ENCODE measurements around the gene CSNK1G1. TPM values are rescaled to one million over a fixed set of nuclear protein-coding genes. Genes with fewer than 3 reads are reported as not detected.
"Not testable (repeated sequence)": the region's sequence is repeated elsewhere in the genome, so short reads cannot be mapped to it uniquely, and the experiment has no call there.

CSNK1G1 gene
- total RNA-seq, 1 donor from 2014 or later = 6.3 TPM

GRCh38 chr15:64274341-64274950 lies 81.5 kb downstream of the CSNK1G1 start:
- no peak overlapping the region for H3K4me3 ChIP-seq
- TF ChIP-seq, protein P1, sequence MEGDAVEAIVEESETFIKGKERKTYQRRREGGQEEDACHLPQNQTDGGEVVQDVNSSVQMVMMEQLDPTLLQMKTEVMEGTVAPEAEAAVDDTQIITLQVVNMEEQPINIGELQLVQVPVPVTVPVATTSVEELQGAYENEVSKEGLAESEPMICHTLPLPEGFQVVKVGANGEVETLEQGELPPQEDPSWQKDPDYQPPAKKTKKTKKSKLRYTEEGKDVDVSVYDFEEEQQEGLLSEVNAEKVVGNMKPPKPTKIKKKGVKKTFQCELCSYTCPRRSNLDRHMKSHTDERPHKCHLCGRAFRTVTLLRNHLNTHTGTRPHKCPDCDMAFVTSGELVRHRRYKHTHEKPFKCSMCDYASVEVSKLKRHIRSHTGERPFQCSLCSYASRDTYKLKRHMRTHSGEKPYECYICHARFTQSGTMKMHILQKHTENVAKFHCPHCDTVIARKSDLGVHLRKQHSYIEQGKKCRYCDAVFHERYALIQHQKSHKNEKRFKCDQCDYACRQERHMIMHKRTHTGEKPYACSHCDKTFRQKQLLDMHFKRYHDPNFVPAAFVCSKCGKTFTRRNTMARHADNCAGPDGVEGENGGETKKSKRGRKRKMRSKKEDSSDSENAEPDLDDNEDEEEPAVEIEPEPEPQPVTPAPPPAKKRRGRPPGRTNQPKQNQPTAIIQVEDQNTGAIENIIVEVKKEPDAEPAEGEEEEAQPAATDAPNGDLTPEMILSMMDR (IDR thresholded peaks at IDR 0.05; ENCODE audit: borderline replicate concordance) = no peak
- H3K9me3 ChIP-seq (replicated peaks) = peaks cover 8% of the 10 kb centered on the region
- intact Hi-C loops (cut with micrococcal nuclease) = no loop called here
- H3K27ac ChIP-seq (replicated peaks) = peak overlapping the region; percentile 54
- H3K36me3 ChIP-seq = no peaks in the 10 kb centered on the region
- peaks cover 9% of the 10 kb centered on the region for H3K4me1 ChIP-seq
- no peaks in the 10 kb centered on the region for H3K27me3 ChIP-seq (ENCODE audit: low read depth)
- no peak for DNase-seq

DNA sequence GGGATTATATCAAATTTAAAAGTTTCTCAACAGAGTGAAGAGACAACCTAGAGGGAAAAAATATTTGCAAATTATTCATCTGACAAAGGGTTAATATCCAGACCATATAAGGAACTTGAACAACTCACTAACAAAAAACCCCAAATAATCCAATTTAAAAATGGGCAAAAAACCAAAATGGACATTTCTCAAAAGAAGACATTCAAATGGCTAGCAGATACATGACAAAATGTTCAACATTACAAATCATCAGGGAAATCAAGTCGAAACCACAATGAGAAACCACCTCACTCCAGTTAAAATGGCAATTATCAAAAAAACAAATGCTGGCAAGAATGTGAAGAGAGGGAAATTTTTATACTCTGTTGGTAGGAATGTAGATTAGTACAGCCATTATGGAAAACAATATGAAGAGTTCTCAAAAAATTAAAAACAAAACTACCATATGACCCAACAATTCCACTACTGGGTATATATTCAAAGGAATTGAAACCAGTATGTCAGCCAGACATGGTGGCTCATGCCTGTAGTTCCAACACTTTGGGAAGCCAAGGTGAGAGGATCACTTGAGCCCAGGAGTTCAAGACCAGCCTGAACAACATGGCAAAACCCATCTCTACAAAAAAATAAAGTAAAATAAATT lies 88.5 kb downstream of the CSNK1G1 start:
- intact Hi-C loops (cut with micrococcal nuclease) = no loop called here
- TF ChIP-seq, protein P1 (IDR thresholded peaks at IDR 0.05; ENCODE audit: borderline replicate concordance) = no peak
- H3K36me3 ChIP-seq = no peaks in the 10 kb centered on the region
- H3K9me3 ChIP-seq (replicated peaks) = peaks cover 18% of the 10 kb centered on the region
- DNase-seq = no peak
- H3K4me3 ChIP-seq = no peak overlapping the region
- H3K27ac ChIP-seq (replicated peaks) = no peak overlapping the region
- H3K27me3 ChIP-seq (ENCODE audit: low read depth) = no peaks in the 10 kb centered on the region
- no peaks in the 10 kb centered on the region for H3K4me1 ChIP-seq

- H3K4me1 ChIP-seq; DNase-seq; H3K27ac ChIP-seq (replicated peaks); H3K36me3 ChIP-seq; H3K4me3 ChIP-seq; intact Hi-C loops (cut with micrococcal nuclease); H3K27me3 ChIP-seq (ENCODE audit: low read depth): not testable (repeated sequence)
- peaks cover 11% of the 10 kb centered on the region for H3K9me3 ChIP-seq (replicated peaks)
Observed at GRCh38 chr15:64265188-64265587, 90.8 kb downstream of the CSNK1G1 start.

DNA sequence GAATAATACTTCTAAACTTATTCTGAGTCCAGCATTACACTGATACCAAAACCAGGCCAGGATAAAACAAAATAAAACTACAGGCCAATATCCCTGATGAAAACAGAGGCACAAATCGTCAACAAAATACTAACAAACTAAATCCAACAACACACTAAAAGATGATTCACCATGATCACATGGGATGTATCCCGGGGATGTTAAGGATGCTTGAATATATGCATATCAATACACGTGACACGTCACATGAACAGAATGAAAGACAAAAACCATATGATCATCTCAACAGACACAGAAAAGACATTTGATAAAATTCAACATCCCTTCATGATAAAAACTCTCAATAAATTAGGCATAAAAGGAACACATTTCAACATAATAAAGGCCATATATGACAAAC lies 91.5 kb downstream of the CSNK1G1 start:
- intact Hi-C loops (cut with micrococcal nuclease) = no loop called here

GRCh38 chr15:64263567-64263966 lies 92.4 kb downstream of the CSNK1G1 start:
- intact Hi-C loops (cut with micrococcal nuclease) = no loop called here
- TF ChIP-seq, protein P1 (IDR thresholded peaks at IDR 0.05; ENCODE audit: borderline replicate concordance) = no peak
- no peaks in the 10 kb centered on the region for H3K27me3 ChIP-seq (ENCODE audit: low read depth)
- no peak for DNase-seq
- no peak overlapping the region for H3K4me3 ChIP-seq
- peaks cover 11% of the 10 kb centered on the region for H3K9me3 ChIP-seq (replicated peaks)
- no peaks in the 10 kb centered on the region for H3K4me1 ChIP-seq
- H3K36me3 ChIP-seq = no peaks in the 10 kb centered on the region
- no peak overlapping the region for H3K27ac ChIP-seq (replicated peaks)

More for the DNA sequence above, 91.5 kb downstream of the CSNK1G1 start:
- TF ChIP-seq, protein P1 (IDR thresholded peaks at IDR 0.05; ENCODE audit: borderline replicate concordance) = no peak
- no peaks in the 10 kb centered on the region for H3K36me3 ChIP-seq
- DNase-seq = no peak
- no peak overlapping the region for H3K4me3 ChIP-seq
- no peaks in the 10 kb centered on the region for H3K4me1 ChIP-seq
- H3K27ac ChIP-seq (replicated peaks) = no peak overlapping the region
- H3K9me3 ChIP-seq (replicated peaks) = peaks cover 11% of the 10 kb centered on the region
- no peaks in the 10 kb centered on the region for H3K27me3 ChIP-seq (ENCODE audit: low read depth)

DNA sequence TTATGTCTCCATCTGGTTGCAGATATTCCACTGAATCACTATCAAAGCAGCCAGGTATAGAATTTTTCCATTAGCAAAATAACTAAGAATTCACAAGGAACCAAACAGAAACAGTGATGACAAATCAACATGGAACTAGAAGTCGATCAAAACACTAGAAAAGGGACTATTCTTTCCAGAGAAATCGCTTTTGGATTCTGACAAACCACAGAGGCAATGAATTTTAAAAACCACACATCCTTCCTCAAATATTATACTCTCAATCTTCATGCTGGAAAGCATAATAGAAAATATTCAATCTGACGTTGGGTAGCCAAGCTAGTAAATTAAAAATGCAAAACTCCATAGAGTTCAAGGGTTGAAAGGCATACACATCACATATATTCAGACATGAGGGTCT lies 99.9 kb downstream of the CSNK1G1 start:
- no peak for DNase-seq
- H3K4me3 ChIP-seq = no peak overlapping the region
- intact Hi-C loops (cut with micrococcal nuclease) = no loop called here
- TF ChIP-seq, protein P1 (IDR thresholded peaks at IDR 0.05; ENCODE audit: borderline replicate concordance) = no peak
- H3K9me3 ChIP-seq (replicated peaks) = no peaks in the 10 kb centered on the region
- no peak overlapping the region for H3K27ac ChIP-seq (replicated peaks)
- H3K4me1 ChIP-seq = peaks cover 8% of the 10 kb centered on the region
- H3K27me3 ChIP-seq (ENCODE audit: low read depth) = no peaks in the 10 kb centered on the region
- no peaks in the 10 kb centered on the region for H3K36me3 ChIP-seq
